Tibial nerve (tissue), 3 donors: ENCODE data around the gene GALM.

Experiments used
- CTCF ChIP-seq, 5 experiments: fragments of 200-600 bp in 3 of 5; fragments of 450-650 bp in 2 of 5; sonication (generic) in 3 of 5; IDR thresholded peaks; one replicate each; pipeline ENCODE4 v1.5.1; 2016 to 2019; ENCODE audit warnings: antibody characterized with exemption in 5 of 5, mild to moderate bottlenecking in 3 of 5, moderate library complexity in 2 of 5
- POLR2A ChIP-seq, 2 donors: fragments of 450-650 bp; IDR thresholded peaks; one replicate each; pipeline ENCODE4 v1.6.1; 2017; ENCODE audit warnings: antibody characterized with exemption in 2 of 2, mild to moderate bottlenecking in 2 of 2, moderate library complexity in 2 of 2

- TF ChIP-seq CTCF (IDR thresholded peaks at IDR 0.05) = no peak
- TF ChIP-seq POLR2A (IDR thresholded peaks at IDR 0.05) = no peak
Observed at GRCh38 chr2:38627391-38627790, 38.5 kb upstream of the GALM start.
